AG04449 (cell line): ENCODE data around the gene TBC1D8.

Experiments
- CTCF ChIA-PET: fragments of 350-600 bp; formaldehyde crosslinking; extraction: SDS; loops from one replicate; lab custom pipeline; 2021; ENCODE audit warnings: antibody characterized with exemption; lab: Yijun Ruan, JAX
- POLR2A ChIA-PET: fragments of 400-600, 350-600 bp; formaldehyde crosslinking; extraction: SDS; loops from one replicate; lab custom pipeline; 2020; ENCODE audit warnings: antibody characterized with exemption, inconsistent platforms; lab: Yijun Ruan, JAX
- DNase-seq: peaks from one replicate; pipeline ENCODE4 v3.0.0-alpha.2; 2010; ENCODE audit warnings: low read depth, low spot score
- H3K4me3 ChIP-seq: 2 replicates; pipeline ENCODE4 v1.5.1; 2011; ENCODE audit warnings: low read depth, mild to moderate bottlenecking, control low read depth, low read length
- CTCF ChIP-seq: IDR thresholded peaks from one replicate; pipeline ENCODE4 v1.5.1; 2011; ENCODE audit warnings: mild to moderate bottlenecking, moderate library complexity, low read length, control low read depth, inconsistent platforms; ENCODE audit not compliant: insufficient read depth; ENCODE audit errors: missing control alignments

Gene TBC1D8

GRCh38 chr2:100981011-100981410, 170.2 kb downstream of the TBC1D8 start:
- TF ChIP-seq CTCF = no peak

GRCh38 chr2:100980046-100980445, 171.1 kb downstream of the TBC1D8 start:
- ChIA-PET CTCF (interaction anchor here (0.7 to 2.6 kb wide), 5 partner anchors 125 to 385 kb away, joined by 3 to 16 read pairs (median 4); no protein-coding TSS in a partner anchor), POLR2A (no interaction called here)
- TF ChIP-seq CTCF = no peak
- no peak for DNase-seq
- no peak overlapping the region for H3K4me3 ChIP-seq

More at GRCh38 chr2:100981011-100981410, 170.2 kb downstream of the TBC1D8 start:
- ChIA-PET CTCF (interaction anchor here (2.6 kb wide), 1 partner anchor 251 kb away, joined by 16 read pairs; no protein-coding TSS in a partner anchor), POLR2A (no interaction called here)
- DNase-seq = no peak
- H3K4me3 ChIP-seq = no peak overlapping the region

- POLR2A ChIA-PET = no interaction called here
- H3K4me3 ChIP-seq = no peak overlapping the region
- CTCF ChIA-PET = interaction anchor here (1.8 to 2.6 kb wide), 2 partner anchors 249 to 368 kb away, joined by 4 to 16 read pairs; no protein-coding TSS in a partner anchor
- no peak for TF ChIP-seq CTCF
- DNase-seq = no peak
Observed at GRCh38 chr2:100978582-100979191, 172.5 kb downstream of the TBC1D8 start.

GRCh38 chr2:100977511-100977910, 173.7 kb downstream of the TBC1D8 start:
- CTCF ChIA-PET = interaction anchor here (0.7 to 2.5 kb wide), 4 partner anchors 8 to 248 kb away, joined by 3 to 10 read pairs (median 7); no protein-coding TSS in a partner anchor
- TF ChIP-seq CTCF = no peak
- POLR2A ChIA-PET = no interaction called here
- no peak overlapping the region for H3K4me3 ChIP-seq
- no peak for DNase-seq

- POLR2A ChIA-PET = interaction anchor here (0.6 to 0.7 kb wide), 2 partner anchors 19 to 158 kb away, joined by 3 read pairs; no protein-coding TSS in a partner anchor
- no peak for DNase-seq
Observed at GRCh38 chr2:100976645-100977391, 174.4 kb downstream of the TBC1D8 start.

More at GRCh38 chr2:100976645-100977391, 174.4 kb downstream of the TBC1D8 start:
- TF ChIP-seq CTCF = no peak
- CTCF ChIA-PET = interaction anchor here (0.7 to 2.5 kb wide), 5 partner anchors 9 to 247 kb away, joined by 3 to 10 read pairs (median 4); no protein-coding TSS in a partner anchor
- H3K4me3 ChIP-seq = no peak overlapping the region
